ENCODE results near the gene RECK. TPM values are rescaled to one million over a fixed set of nuclear protein-coding genes. Genes with fewer than 3 reads are reported as not detected.

RECK gene
- total RNA-seq, 1 experiment from 2014 or later = 10.3 TPM

DNA sequence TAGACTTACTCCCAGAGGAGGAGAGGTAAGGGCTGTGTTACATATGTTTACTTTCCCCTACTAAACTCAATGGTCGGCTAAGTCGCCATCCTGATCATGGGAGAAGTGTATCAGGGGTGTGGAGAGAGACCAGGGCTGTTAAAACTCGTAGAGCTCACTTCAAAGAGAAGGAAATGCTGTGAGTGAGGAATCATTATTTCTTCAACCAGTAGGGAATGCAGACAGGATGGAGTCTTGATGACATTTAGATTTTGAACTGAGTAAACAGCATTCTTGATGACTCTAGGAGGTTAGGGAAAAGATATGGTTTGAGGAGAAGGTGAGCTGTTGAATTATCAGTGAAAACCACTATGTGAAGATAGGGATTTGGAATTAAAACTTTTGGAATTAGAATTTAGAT is 17.3 kb downstream of the RECK start:
- no peak overlapping the region for H2BK120ac ChIP-seq (ENCODE audit: low read depth, low read length, poor library complexity, severe bottlenecking)
- no peak overlapping the region for H2BK20ac ChIP-seq (ENCODE audit: low read depth, low read length, poor library complexity, severe bottlenecking)
- no peak overlapping the region for H3K4me2 ChIP-seq (ENCODE audit: insufficient read depth, insufficient read length, low read length)
- no peak overlapping the region for H3K9ac ChIP-seq (ENCODE audit: extremely low read depth, insufficient read length, low read length)
- no peaks in the 10 kb centered on the region for H3K27me3 ChIP-seq (ENCODE audit: insufficient read depth, low read length)
- H4K91ac ChIP-seq (ENCODE audit: insufficient read length, low read depth, low read length) = no peak overlapping the region
- H3K18ac ChIP-seq (ENCODE audit: insufficient read length, low read depth, low read length) = no peak overlapping the region
- Mint-ChIP-seq H3K4me3 (no peak overlapping the region), H3K36me3 (ENCODE audit: insufficient read depth in 1 of 3, low read depth in 3 of 3) (peaks cover 2 to 7% (median 5%) of the 10 kb centered on the region in 3 experiments; a peak in 3 of 7 replicates), H3K27me3 (ENCODE audit: low read depth) (no peaks in the 10 kb centered on the region), H3K27ac (no peak overlapping the region), H3K9me3 (no peaks in the 10 kb centered on the region), H3K4me1 (peaks cover 0 to 1% of the 10 kb centered on the region in 2 experiments; a peak in 1 of 4 replicates)
- TF ChIP-seq, protein P1, sequence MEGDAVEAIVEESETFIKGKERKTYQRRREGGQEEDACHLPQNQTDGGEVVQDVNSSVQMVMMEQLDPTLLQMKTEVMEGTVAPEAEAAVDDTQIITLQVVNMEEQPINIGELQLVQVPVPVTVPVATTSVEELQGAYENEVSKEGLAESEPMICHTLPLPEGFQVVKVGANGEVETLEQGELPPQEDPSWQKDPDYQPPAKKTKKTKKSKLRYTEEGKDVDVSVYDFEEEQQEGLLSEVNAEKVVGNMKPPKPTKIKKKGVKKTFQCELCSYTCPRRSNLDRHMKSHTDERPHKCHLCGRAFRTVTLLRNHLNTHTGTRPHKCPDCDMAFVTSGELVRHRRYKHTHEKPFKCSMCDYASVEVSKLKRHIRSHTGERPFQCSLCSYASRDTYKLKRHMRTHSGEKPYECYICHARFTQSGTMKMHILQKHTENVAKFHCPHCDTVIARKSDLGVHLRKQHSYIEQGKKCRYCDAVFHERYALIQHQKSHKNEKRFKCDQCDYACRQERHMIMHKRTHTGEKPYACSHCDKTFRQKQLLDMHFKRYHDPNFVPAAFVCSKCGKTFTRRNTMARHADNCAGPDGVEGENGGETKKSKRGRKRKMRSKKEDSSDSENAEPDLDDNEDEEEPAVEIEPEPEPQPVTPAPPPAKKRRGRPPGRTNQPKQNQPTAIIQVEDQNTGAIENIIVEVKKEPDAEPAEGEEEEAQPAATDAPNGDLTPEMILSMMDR (conservative IDR thresholded peaks at IDR 0.05) = no peak
- H2BK15ac ChIP-seq (ENCODE audit: low read depth, low read length) = no peak overlapping the region
- no peak overlapping the region for H3K23ac ChIP-seq (ENCODE audit: insufficient read length, low read depth, low read length)
- no peak overlapping the region for H2BK12ac ChIP-seq (ENCODE audit: insufficient read length, low read depth, low read length)
- no peak overlapping the region for H3K56ac ChIP-seq (ENCODE audit: insufficient read length, low read depth, low read length)
- H3T11ph ChIP-seq (ENCODE audit: low read length) = no peak overlapping the region
- H4K5ac ChIP-seq (ENCODE audit: insufficient read length, low read depth, low read length) = no peak overlapping the region
- no peak overlapping the region for H3K4ac ChIP-seq (ENCODE audit: low read depth, low read length)
- no peak overlapping the region for H2BK5ac ChIP-seq (ENCODE audit: insufficient read length, low read length)
- no peaks in the 10 kb centered on the region for H3K9me3 ChIP-seq (ENCODE audit: control insufficient read depth, low read depth, low read length)
- H4K20me1 ChIP-seq (ENCODE audit: control insufficient read depth, insufficient read depth, insufficient read length) = no peaks in the 10 kb centered on the region
- H3K79me1 ChIP-seq (ENCODE audit: insufficient read depth, low read depth, low read length, poor library complexity, severe bottlenecking) = no peaks in the 10 kb centered on the region
- no peak overlapping the region for H3K27ac ChIP-seq (ENCODE audit: insufficient read length, low read depth, low read length)
- no peak overlapping the region for H3K14ac ChIP-seq (ENCODE audit: insufficient read depth, low read length)
- no peak for DNase-seq
- H3K79me2 ChIP-seq (ENCODE audit: insufficient read depth, low read length) = no peaks in the 10 kb centered on the region
- H3K23me2 ChIP-seq (ENCODE audit: insufficient read length, low read depth, low read length, poor library complexity, severe bottlenecking) = no peaks in the 10 kb centered on the region
- no peak overlapping the region for H2AFZ ChIP-seq (ENCODE audit: low read length)
- no CpG with 5 or more reads among the region's 3 CpGs for WGBS (ENCODE audit: extremely low coverage, insufficient read length, low lambda C conversion rate)
- no peak overlapping the region for H2AK5ac ChIP-seq (ENCODE audit: insufficient read length, low read length)
- H3K4me1 ChIP-seq (ENCODE audit: insufficient read depth, low read length) = peaks cover 6% of the 10 kb centered on the region
- H4K8ac ChIP-seq (replicated peaks; ENCODE audit: insufficient read length, low read depth, low read length) = no peak overlapping the region

Data from H9 (cell line).